Karpas-422 (cell line): Measurements from ENCODE around the gene GRAMD2B. TPM values are rescaled to one million over a fixed set of nuclear protein-coding genes. Genes with fewer than 3 reads are reported as not detected.
A peak's percentile ranks its signal among the peaks of the same experiment; 100 is the strongest.

ENCODE experiments used
- DNase-seq: peaks from one replicate; pipeline ENCODE4 v3.0.0-alpha.2; 2015
- H2AFZ ChIP-seq: fragments of 200-600 bp; sonication (generic); 2 replicates; pipeline ENCODE4 v1.6.1; 2014; ENCODE audit warnings: antibody characterized with exemption, low read length, mixed read lengths
- H3K27ac ChIP-seq: fragments of 200-600 bp; sonication (generic); 2 replicates; pipeline ENCODE4 v1.5.1; 2014; ENCODE audit warnings: mild to moderate bottlenecking, low read length, moderate library complexity
- H3K27me3 ChIP-seq: fragments of 200-600 bp; sonication (generic); 2 replicates; pipeline ENCODE4 v1.6.1; 2014; ENCODE audit warnings: low read length, mixed read lengths
- H3K36me3 ChIP-seq: fragments of 200-600 bp; sonication (generic); 2 replicates; pipeline ENCODE4 v1.6.1; 2014; ENCODE audit warnings: low read length, mixed read lengths; ENCODE audit not compliant: insufficient read depth
- H3K4me1 ChIP-seq: fragments of 200-600 bp; sonication (generic); 2 replicates; pipeline ENCODE4 v1.6.1; 2014; ENCODE audit warnings: mild to moderate bottlenecking, low read length, mixed read lengths
- H3K4me2 ChIP-seq: fragments of 200-600 bp; sonication (generic); 2 replicates; pipeline ENCODE4 v1.6.1; 2014; ENCODE audit warnings: low read length, low read depth, mild to moderate bottlenecking; ENCODE audit not compliant: poor library complexity, severe bottlenecking
- H3K4me3 ChIP-seq: fragments of 200-600 bp; sonication (generic); 2 replicates; pipeline ENCODE4 v1.5.1; 2014; ENCODE audit warnings: mild to moderate bottlenecking, antibody characterized with exemption, low read length, mixed read lengths
- H3K79me2 ChIP-seq: fragments of 200-600 bp; sonication (generic); 2 replicates; pipeline ENCODE4 v1.6.1; 2014; ENCODE audit warnings: mild to moderate bottlenecking, low read length, mixed read lengths
- H3K9ac ChIP-seq: fragments of 200-600 bp; sonication (generic); 2 replicates; pipeline ENCODE4 v1.6.0; 2014; ENCODE audit warnings: low read length
- H3K9me2 ChIP-seq: fragments of 200-600 bp; sonication (generic), shearing (Covaris generic); replicated peaks from 2 replicates; pipeline ENCODE4 v1.6.0; 2014; ENCODE audit warnings: mild to moderate bottlenecking, low read length, moderate library complexity; ENCODE audit not compliant: insufficient read depth
- H3K9me3 ChIP-seq: fragments of 300-700, 200-600 bp; sonication (generic); 2 replicates; pipeline ENCODE4 v1.6.1; 2014; ENCODE audit warnings: low read length, mixed read lengths
- H4K20me1 ChIP-seq: fragments of 200-600 bp; sonication (generic); 2 replicates; pipeline ENCODE4 v1.6.1; 2014; ENCODE audit warnings: mild to moderate bottlenecking, antibody characterized with exemption, low read length, low read depth; ENCODE audit not compliant: insufficient read depth
- total RNA-seq: library from RNA; depleted of rRNA; stranded (reverse); fragments of >200 nt; shearing (Covaris generic); gene quantifications from 2 replicates; pipeline ENCODE4 v1.2.3, GENCODE V29; 2014; ENCODE audit warnings: low replicate concordance

The GRAMD2B gene
- total RNA-seq, 1 experiment from 2014 or later: 4.5 TPM

- no peaks in the 10 kb centered on the region for H3K27me3 ChIP-seq
- H3K4me2 ChIP-seq: no peak overlapping the region
- H2AFZ ChIP-seq: no peak overlapping the region
- peaks cover 23% of the 10 kb centered on the region for H3K4me1 ChIP-seq
- no peaks in the 10 kb centered on the region; the same call in 1 of the 2 replicates for H3K79me2 ChIP-seq
- no peak overlapping the region for H3K27ac ChIP-seq
- no peak for DNase-seq
- no peak overlapping the region for H3K4me3 ChIP-seq
- no peaks in the 10 kb centered on the region for H3K9me2 ChIP-seq
- no peak overlapping the region for H3K9ac ChIP-seq
- H3K36me3 ChIP-seq: no peaks in the 10 kb centered on the region
- H4K20me1 ChIP-seq: no peaks in the 10 kb centered on the region
- no peaks in the 10 kb centered on the region for H3K9me3 ChIP-seq
Observed at GRCh38 chr5:126446498-126447224, 23.5 kb downstream of the GRAMD2B start.

GRCh38 chr5:126448720-126449119 is 25.5 kb downstream of the GRAMD2B start:
- Histone ChIP-seq H3K4me2 (no peak overlapping the region), H3K27me3 (no peaks in the 10 kb centered on the region), H3K9ac (no peak overlapping the region), H3K9me3 (no peaks in the 10 kb centered on the region), H3K36me3 (no peaks in the 10 kb centered on the region), H3K79me2 (no peaks in the 10 kb centered on the region; the same call in 1 of the 2 replicates), H3K9me2 (no peaks in the 10 kb centered on the region), H4K20me1 (no peaks in the 10 kb centered on the region), H3K4me3 (no peak overlapping the region), H3K27ac (no peak overlapping the region), H3K4me1 (peaks cover 23% of the 10 kb centered on the region), H2AFZ (no peak overlapping the region)
- DNase-seq: no peak

- Histone ChIP-seq H3K9me3 (no peaks in the 10 kb centered on the region), H3K4me2 (peak overlapping the region; percentile 69)
Observed at GRCh38 chr5:126449751-126450271, 26.6 kb downstream of the GRAMD2B start.

GRCh38 chr5:126450346-126450745 is 27.1 kb downstream of the GRAMD2B start:
- DNase-seq: peak; percentile 43
- Histone ChIP-seq H3K4me3 (peak overlapping the region; percentile 52), H2AFZ (peak overlapping the region; percentile 58; the same call in 1 of the 2 replicates)

More at GRCh38 chr5:126449751-126450271, 26.6 kb downstream of the GRAMD2B start:
- no peaks in the 10 kb centered on the region for H3K27me3 ChIP-seq
- peak overlapping the region; percentile 52 for H3K4me3 ChIP-seq
- H3K9ac ChIP-seq: peak overlapping the region; percentile 50
- H3K36me3 ChIP-seq: no peaks in the 10 kb centered on the region
- no peaks in the 10 kb centered on the region; the same call in 1 of the 2 replicates for H3K79me2 ChIP-seq
- H3K4me1 ChIP-seq: peaks cover 24% of the 10 kb centered on the region
- no peaks in the 10 kb centered on the region for H3K9me2 ChIP-seq
- H3K27ac ChIP-seq: peak overlapping the region; percentile 53
- H2AFZ ChIP-seq: peak overlapping the region; percentile 58
- H4K20me1 ChIP-seq: no peaks in the 10 kb centered on the region
- peak; percentile 60 for DNase-seq

GRCh38 chr5:126450907-126451306 is 27.7 kb downstream of the GRAMD2B start:
- Histone ChIP-seq H3K27ac (no peak overlapping the region), H2AFZ (no peak overlapping the region), H3K4me2 (no peak overlapping the region), H3K79me2 (no peaks in the 10 kb centered on the region; the same call in 1 of the 2 replicates), H3K4me1 (peaks cover 26% of the 10 kb centered on the region), H3K9me2 (no peaks in the 10 kb centered on the region), H3K4me3 (no peak overlapping the region), H4K20me1 (no peaks in the 10 kb centered on the region), H3K9ac (no peak overlapping the region), H3K36me3 (no peaks in the 10 kb centered on the region), H3K27me3 (no peaks in the 10 kb centered on the region), H3K9me3 (no peaks in the 10 kb centered on the region)
- DNase-seq: no peak

More at GRCh38 chr5:126450346-126450745, 27.1 kb downstream of the GRAMD2B start:
- Histone ChIP-seq H3K9me2 (no peaks in the 10 kb centered on the region), H3K36me3 (no peaks in the 10 kb centered on the region), H3K27ac (peak overlapping the region; percentile 53), H3K27me3 (no peaks in the 10 kb centered on the region), H3K4me2 (peak overlapping the region; percentile 69), H3K9me3 (no peaks in the 10 kb centered on the region), H4K20me1 (no peaks in the 10 kb centered on the region), H3K9ac (peak overlapping the region; percentile 50), H3K4me1 (peaks cover 29% of the 10 kb centered on the region), H3K79me2 (no peaks in the 10 kb centered on the region; the same call in 1 of the 2 replicates)

- no peak overlapping the region for H3K4me2 ChIP-seq
- no peaks in the 10 kb centered on the region for H4K20me1 ChIP-seq
- H3K9me2 ChIP-seq: no peaks in the 10 kb centered on the region
- DNase-seq: no peak
- no peak overlapping the region for H2AFZ ChIP-seq
- no peak overlapping the region for H3K27ac ChIP-seq
- H3K27me3 ChIP-seq: no peaks in the 10 kb centered on the region
- no peak overlapping the region for H3K4me3 ChIP-seq
- H3K79me2 ChIP-seq: no peaks in the 10 kb centered on the region; the same call in 1 of the 2 replicates
- no peaks in the 10 kb centered on the region for H3K9me3 ChIP-seq
- H3K36me3 ChIP-seq: no peaks in the 10 kb centered on the region
- H3K4me1 ChIP-seq: peaks cover 26% of the 10 kb centered on the region
- H3K9ac ChIP-seq: no peak overlapping the region
Observed at GRCh38 chr5:126452477-126452876, 29.3 kb downstream of the GRAMD2B start.

- H3K27me3 ChIP-seq: no peaks in the 10 kb centered on the region
- H3K27ac ChIP-seq: no peak overlapping the region
- H3K4me2 ChIP-seq: no peak overlapping the region
- H3K9ac ChIP-seq: no peak overlapping the region
- no peak overlapping the region for H3K4me3 ChIP-seq
- peaks cover 22% of the 10 kb centered on the region for H3K4me1 ChIP-seq
- no peak for DNase-seq
- H3K36me3 ChIP-seq: no peaks in the 10 kb centered on the region
- no peaks in the 10 kb centered on the region for H3K9me3 ChIP-seq
- no peaks in the 10 kb centered on the region for H3K9me2 ChIP-seq
- no peaks in the 10 kb centered on the region for H4K20me1 ChIP-seq
- no peaks in the 10 kb centered on the region; the same call in 1 of the 2 replicates for H3K79me2 ChIP-seq
- H2AFZ ChIP-seq: no peak overlapping the region
Observed at GRCh38 chr5:126454081-126454480, 30.9 kb downstream of the GRAMD2B start.

- Histone ChIP-seq H3K4me3 (no peak overlapping the region), H3K79me2 (no peaks in the 10 kb centered on the region; the same call in 1 of the 2 replicates), H3K4me1 (peaks cover 17% of the 10 kb centered on the region), H3K36me3 (no peaks in the 10 kb centered on the region), H3K4me2 (no peak overlapping the region), H4K20me1 (no peaks in the 10 kb centered on the region), H2AFZ (no peak overlapping the region), H3K9me2 (no peaks in the 10 kb centered on the region), H3K27me3 (no peaks in the 10 kb centered on the region), H3K9me3 (no peaks in the 10 kb centered on the region), H3K9ac (no peak overlapping the region), H3K27ac (no peak overlapping the region)
- DNase-seq: no peak
Observed at GRCh38 chr5:126454535-126454934, 31.3 kb downstream of the GRAMD2B start.
